HEK293T (cell line): Measurements from ENCODE around the gene AGBL4.

Experiments used
- ARNT ChIP-seq: fragments of 450-650 bp; IDR thresholded peaks from 2 replicates; pipeline ENCODE4 v1.6.1; 2017; ENCODE audit warnings: mild to moderate bottlenecking
- BHLHE40 ChIP-seq: fragments of 450-650 bp; IDR thresholded peaks from 2 replicates; pipeline ENCODE4 v1.6.1; 2016; ENCODE audit warnings: mild to moderate bottlenecking, moderate library complexity, borderline replicate concordance
- CTBP1 ChIP-seq: fragments of 450-650 bp; IDR thresholded peaks from 2 replicates; pipeline ENCODE4 v1.6.1; 2016; ENCODE audit warnings: borderline replicate concordance
- ELF4 ChIP-seq: fragments of 450-650 bp; IDR thresholded peaks from 2 replicates; pipeline ENCODE4 v1.6.1; 2017; ENCODE audit warnings: antibody characterized with exemption
- FOXA1 ChIP-seq: fragments of 450-650 bp; IDR thresholded peaks from 2 replicates; pipeline ENCODE4 v1.6.1; 2016; ENCODE audit warnings: mild to moderate bottlenecking
- FOXK2 ChIP-seq: fragments of 450-650 bp; IDR thresholded peaks from 2 replicates; pipeline ENCODE4 v1.6.1; 2016; ENCODE audit warnings: mild to moderate bottlenecking
- FOXM1 ChIP-seq: fragments of 450-650 bp; IDR thresholded peaks from 2 replicates; pipeline ENCODE4 v1.6.1; 2017; ENCODE audit warnings: mild to moderate bottlenecking, borderline replicate concordance
- SP1 ChIP-seq: fragments of 450-650 bp; IDR thresholded peaks from 2 replicates; pipeline ENCODE4 v1.6.1; 2017
- SUZ12 ChIP-seq: fragments of 450-650 bp; IDR thresholded peaks from 2 replicates; pipeline ENCODE4 v1.6.1; 2016; ENCODE audit warnings: mild to moderate bottlenecking
- TARDBP ChIP-seq: fragments of 450-650 bp; IDR thresholded peaks from 2 replicates; pipeline ENCODE4 v1.6.1; 2016

DNA sequence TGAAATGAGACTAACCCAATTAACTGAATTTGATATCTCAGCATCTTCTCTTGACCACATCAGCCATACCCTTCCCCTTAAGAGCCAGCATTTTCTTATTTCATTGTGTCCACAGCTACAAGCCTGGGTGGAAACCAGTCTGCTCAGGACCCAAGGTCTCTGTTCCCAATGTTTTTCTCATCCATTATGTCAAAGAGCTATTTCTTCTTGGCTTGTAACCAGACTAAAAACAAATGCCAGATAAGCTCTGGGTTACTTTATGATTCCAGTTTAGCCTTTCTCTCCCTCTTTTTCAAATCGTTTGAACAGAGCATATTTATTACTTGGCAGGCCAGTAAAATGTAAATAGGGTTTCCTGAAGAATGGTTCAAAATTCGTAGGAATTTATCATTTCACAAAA, 1442.5 kb downstream of the AGBL4 start:
- TF ChIP-seq ELF4 (no peak), TARDBP (no peak), FOXM1 (no peak), FOXK2 (no peak), SUZ12 (no peak), SP1 (no peak), FOXA1 (no peak), CTBP1 (no peak), ARNT (no peak), BHLHE40 (no peak)
